Measurements from ENCODE around the gene CASR.

Gene CASR

GRCh38 chr3:122307094-122307687, 123.7 kb downstream of the CASR start:
- no peak for DNase-seq

DNA sequence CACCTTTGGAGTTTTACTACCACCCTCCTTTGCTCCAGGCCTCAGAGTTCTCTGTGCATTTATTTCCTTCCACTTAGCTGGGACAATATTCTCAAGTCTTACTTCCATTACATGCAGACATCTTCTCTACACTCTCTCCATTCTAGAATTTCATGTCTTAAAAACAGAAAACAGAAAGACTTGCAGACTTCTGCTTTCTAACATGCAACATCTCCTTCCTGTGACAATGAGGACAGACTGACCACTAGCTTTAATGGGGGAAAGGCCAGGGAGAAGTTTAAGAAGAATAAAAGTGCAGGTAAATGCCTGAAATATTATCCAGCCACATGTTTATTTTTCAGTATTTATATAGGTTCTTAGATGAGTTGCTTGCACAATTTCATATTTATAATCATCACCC, 124.5 kb downstream of the CASR start:
- DNase-seq = no peak

DNA sequence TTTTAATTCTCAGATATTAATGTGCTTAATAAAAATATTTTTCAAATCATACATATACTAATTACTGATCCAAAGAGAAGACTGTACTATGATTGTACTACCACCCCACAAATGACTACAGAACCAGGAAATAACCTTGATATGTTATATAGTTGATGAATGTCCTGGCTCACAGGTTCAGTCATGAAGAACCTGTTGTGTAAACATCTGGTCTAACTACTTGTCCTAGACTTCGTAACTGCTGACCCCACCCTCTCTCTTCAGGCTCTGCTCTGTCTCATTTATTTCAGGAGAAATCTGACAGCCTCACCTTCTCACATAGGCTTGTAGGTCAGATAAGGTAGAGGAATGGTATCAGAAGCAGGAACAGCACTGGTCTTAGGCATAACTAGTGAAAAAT, 126.9 kb downstream of the CASR start:
- no peak for DNase-seq

GRCh38 chr3:122312826-122313225, 129.4 kb downstream of the CASR start:
- DNase-seq = no peak

- DNase-seq = no peak
These were observed 129.8 kb downstream of the CASR start for GRCh38 chr3:122313281-122313680.

DNA sequence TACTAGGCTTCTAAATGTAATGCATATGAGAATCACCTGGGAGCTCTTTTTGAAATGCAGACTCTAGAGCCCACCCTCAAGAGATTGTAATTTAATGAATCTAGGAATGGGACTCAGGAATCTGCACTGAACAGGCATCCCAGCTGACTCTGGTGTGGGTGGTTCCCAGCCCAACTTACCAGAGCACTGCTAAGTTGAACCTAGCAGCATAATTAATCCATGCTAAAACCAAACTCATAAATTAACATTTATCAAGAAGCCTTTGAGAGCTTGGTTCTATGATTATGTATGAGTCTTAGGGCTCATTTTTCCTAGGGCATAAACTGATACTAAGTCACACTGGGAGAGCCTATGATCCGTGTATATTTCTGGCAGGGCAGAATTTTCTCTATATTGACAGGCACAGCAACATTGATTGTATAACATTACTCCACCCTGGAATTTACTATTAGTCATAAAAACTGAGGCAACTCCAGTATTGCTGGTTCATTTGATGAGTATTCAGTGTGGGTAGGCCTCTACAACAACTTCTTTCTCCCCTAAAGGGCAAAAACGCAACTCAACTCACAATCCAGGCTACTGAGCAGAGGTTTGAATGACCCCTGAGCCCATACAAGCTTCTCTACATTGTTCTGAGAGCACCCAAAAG, 130.9 kb downstream of the CASR start:
- DNase-seq = no peak

- DNase-seq = no peak
These were observed 132.2 kb downstream of the CASR start for GRCh38 chr3:122315619-122316018.

DNA sequence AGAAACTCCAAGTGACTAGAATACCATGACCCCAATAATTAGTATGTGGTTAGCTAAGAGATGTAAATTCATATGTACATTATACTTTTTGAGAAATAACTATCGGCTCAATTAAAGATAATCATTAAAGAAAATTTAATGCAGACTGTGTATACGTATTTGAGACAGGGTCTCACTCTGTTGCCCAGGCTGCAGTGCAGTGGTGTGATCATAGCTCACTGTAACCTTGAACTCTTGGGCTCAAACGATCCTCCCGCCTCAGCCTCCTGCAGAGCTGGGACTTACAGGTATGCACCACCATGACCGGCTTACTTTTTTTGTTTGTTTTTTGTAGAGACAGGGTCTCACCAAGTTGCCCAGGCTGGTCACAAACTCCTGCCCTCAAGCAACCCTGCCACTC, 132.9 kb downstream of the CASR start:
- no peak for DNase-seq

- no peak for DNase-seq
These were observed 135.2 kb downstream of the CASR start for GRCh38 chr3:122318620-122319019.

DNA sequence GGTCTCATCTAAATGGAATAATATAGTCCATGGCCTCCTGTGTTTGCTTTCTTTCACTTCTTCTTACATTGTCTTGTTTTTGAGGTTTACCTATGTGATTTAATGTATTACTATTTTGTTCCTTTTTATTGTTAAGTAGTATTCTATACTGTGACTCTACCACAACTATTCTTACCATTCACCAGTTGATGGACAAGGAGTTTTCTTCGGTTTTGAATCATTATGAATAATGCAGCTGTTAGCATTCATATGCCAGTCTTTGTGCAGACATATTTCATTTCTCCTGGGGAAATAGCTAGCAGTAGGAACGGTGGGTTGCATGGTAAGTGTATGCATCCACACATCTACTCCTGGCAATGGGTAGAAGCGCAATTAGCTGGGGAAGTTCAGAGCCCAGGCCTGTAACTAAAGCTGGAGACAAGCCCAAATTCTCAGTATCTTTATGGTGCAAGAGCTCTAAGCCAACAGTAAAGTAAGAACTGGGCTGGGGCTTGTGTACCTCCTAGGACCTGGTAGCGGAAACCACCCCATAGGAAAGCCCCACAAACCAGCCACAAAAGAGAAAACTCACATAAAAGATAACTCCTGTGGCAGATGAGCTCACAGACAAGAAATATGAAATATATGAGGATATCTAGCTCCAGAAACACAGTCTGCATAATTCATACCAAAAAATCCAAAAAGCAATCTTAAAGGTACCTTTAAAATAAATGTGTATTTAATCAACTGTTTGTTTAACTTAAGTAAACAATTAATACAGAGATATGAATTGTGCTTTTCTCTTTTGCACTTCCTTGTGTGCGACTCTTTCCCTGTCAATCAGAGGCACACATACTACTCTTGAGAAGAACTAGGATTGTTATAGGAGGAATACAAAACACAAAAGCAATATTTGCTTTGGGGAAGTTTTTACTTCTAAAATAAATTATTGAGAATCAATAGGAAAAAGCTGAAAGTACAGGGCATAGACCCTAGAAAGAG, 138.9 kb downstream of the CASR start:
- DNase-seq = no peak

GRCh38 chr3:122324871-122325323, 141.4 kb downstream of the CASR start, which contains the start of gene CSTA:
CSTA (plus strand) TSS chr3:122325248; CDS start chr3:122325293, 45 bp downstream.
- no peak for DNase-seq

- no peak for DNase-seq
These were observed 142.3 kb downstream of the CASR start for GRCh38 chr3:122325769-122326168.

- no peak for DNase-seq
These were observed 148.4 kb downstream of the CASR start for GRCh38 chr3:122331886-122332285.

DNA sequence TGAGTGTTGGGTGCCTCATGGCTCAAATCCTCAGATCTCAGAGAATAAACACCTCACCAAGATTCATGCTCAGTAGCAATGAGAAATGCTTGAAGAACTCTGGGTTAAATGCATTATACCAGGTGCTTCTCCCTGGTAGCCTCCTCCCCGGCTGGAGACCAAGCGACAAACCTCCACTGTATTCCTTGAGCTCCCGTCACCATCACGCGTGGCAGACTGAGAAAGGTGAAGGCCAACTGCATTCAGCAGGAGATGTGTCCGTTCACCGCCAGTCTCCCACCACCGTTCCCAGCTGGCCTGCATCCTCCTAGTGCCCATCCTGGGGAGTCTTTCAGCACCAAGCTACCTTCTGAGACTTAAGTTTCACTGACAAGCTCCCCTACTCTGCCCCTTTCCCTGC, 149.1 kb downstream of the CASR start:
- DNase-seq = no peak

All from hippocampal formation (tissue), 2 donors.